DLD1 (cell line): Measurements from ENCODE around the gene FEM1B.
"Not testable (repeated sequence)": the region's sequence is repeated elsewhere in the genome, so short reads cannot be mapped to it uniquely, and the experiment has no call there.

Experiments used
- in situ Hi-C: cut with HindIII; loops from 2 replicates; pipeline ENCODE4 v1.10.0; 2017; ENCODE audit warnings: low sequenced_read_pairs

The FEM1B gene

GRCh38 chr15:68277603-68278344 lies at the start of gene FEM1B:
Gene FEM1B (plus strand): TSS chr15:68277745. CDS start chr15:68278418, 673 bp downstream.
- in situ Hi-C loops, result no loop called here

- in situ Hi-C loops, result no loop called here
Measured at GRCh38 chr15:68228143-68228970, 49.2 kb upstream of the FEM1B start.

GRCh38 chr15:68228971-68229385 lies 48.6 kb upstream of the FEM1B start:
- in situ Hi-C loops, result no loop called here

GRCh38 chr15:68229386-68230156 lies 48.0 kb upstream of the FEM1B start, which contains the start of gene CLN6:
Gene CLN6 (minus strand): TSS chr15:68229728. CDS start chr15:68229584, 144 bp downstream.
- in situ Hi-C loops, result no loop called here

GRCh38 chr15:68230157-68231100 lies 47.1 kb upstream of the FEM1B start:
- in situ Hi-C loops, result no loop called here

- in situ Hi-C loops, result no loop called here
Measured at GRCh38 chr15:68231102-68231818, 46.3 kb upstream of the FEM1B start.

GRCh38 chr15:68232449-68232848 lies 45.1 kb upstream of the FEM1B start:
- in situ Hi-C loops, result no loop called here

- in situ Hi-C loops, result no loop called here
Measured at GRCh38 chr15:68232937-68233336, 44.6 kb upstream of the FEM1B start.

GRCh38 chr15:68234060-68234459 lies 43.5 kb upstream of the FEM1B start:
- in situ Hi-C loops, result no loop called here

GRCh38 chr15:68234520-68234919 lies 43.0 kb upstream of the FEM1B start:
- in situ Hi-C loops, result not testable (repeated sequence)

- in situ Hi-C loops, result no loop called here
Measured at GRCh38 chr15:68235022-68235421, 42.5 kb upstream of the FEM1B start.

- in situ Hi-C loops, result no loop called here
Measured at GRCh38 chr15:68239025-68239424, 38.5 kb upstream of the FEM1B start.

GRCh38 chr15:68241088-68241935 lies 36.2 kb upstream of the FEM1B start:
- in situ Hi-C loops, result no loop called here

- in situ Hi-C loops, result no loop called here
Measured at GRCh38 chr15:68244235-68244634, 33.3 kb upstream of the FEM1B start.

GRCh38 chr15:68249058-68249713 lies 28.4 kb upstream of the FEM1B start:
- in situ Hi-C loops, result no loop called here

- in situ Hi-C loops, result no loop called here
Measured at GRCh38 chr15:68252925-68253534, 24.5 kb upstream of the FEM1B start.

GRCh38 chr15:68256675-68257450 lies 20.7 kb upstream of the FEM1B start:
- in situ Hi-C loops, result no loop called here
